Posterior vena cava (tissue), 2 donors: ENCODE measurements around the gene ATP1A2. TPM values are rescaled to one million over a fixed set of nuclear protein-coding genes. Genes with fewer than 3 reads are reported as not detected.
"Not testable (repeated sequence)": the region's sequence is repeated elsewhere in the genome, so short reads cannot be mapped to it uniquely, and the experiment has no call there.

Experiments used
- DNase-seq: peaks from one replicate; pipeline ENCODE4 v3.0.0-alpha.2; 2020; ENCODE audit warnings: low spot score
- intact Hi-C, 2 donors: fragments of 100-400 bp; cut with DNase I; formaldehyde crosslinking; loops; one replicate each; pipeline versions ENCODE4 v1.14.1 to v1.14.2; 2022 to 2023
- total RNA-seq, 2 donors: library from RNA; stranded (reverse); fragmentation: NEBNext Ultra II Directional; extraction: Animal tissue kit (Norgen Biotek cat#: 25700); gene quantifications; one replicate each; pipeline ENCODE4 v1.2.1, GENCODE V29; 2021
- donor health status: DM: yes; HTN: yes; CAD: no.
- donor health status: DM: yes; HTN: yes; CAD: no.

ATP1A2 gene
- total RNA-seq, 2 donors from 2014 or later, result 4.1 to 10.8 TPM

- no peak for DNase-seq
- intact Hi-C loops, result no loop called here
Observed at GRCh38 chr1:160116283-160117147, 956 bp downstream of the ATP1A2 start.

GRCh38 chr1:160117300-160117699, 1.7 kb downstream of the ATP1A2 start:
- no peak for DNase-seq
- intact Hi-C loops, result no loop called here

GRCh38 chr1:160117709-160118183, 2.2 kb downstream of the ATP1A2 start:
- intact Hi-C loops, result no loop called here
- no peak for DNase-seq

GRCh38 chr1:160118928-160119327, 3.4 kb downstream of the ATP1A2 start:
- intact Hi-C loops, result no loop called here
- no peak for DNase-seq

GRCh38 chr1:160120797-160121196, 5.2 kb downstream of the ATP1A2 start:
- DNase-seq, result no peak
- intact Hi-C loops, result no loop called here

GRCh38 chr1:160121388-160121787, 5.8 kb downstream of the ATP1A2 start:
- DNase-seq, result no peak

GRCh38 chr1:160122978-160123495, 7.5 kb downstream of the ATP1A2 start:
- DNase-seq, result no peak
- intact Hi-C loops, result no loop called here

More at GRCh38 chr1:160121388-160121787, 5.8 kb downstream of the ATP1A2 start:
- intact Hi-C loops, result no loop called here

- intact Hi-C loops, result no loop called here
Observed at GRCh38 chr1:160123726-160124125, 8.2 kb downstream of the ATP1A2 start.

GRCh38 chr1:160124705-160125478, 9.3 kb downstream of the ATP1A2 start:
- intact Hi-C loops, result no loop called here
- no peak for DNase-seq

More at GRCh38 chr1:160123726-160124125, 8.2 kb downstream of the ATP1A2 start:
- DNase-seq, result no peak

- intact Hi-C loops, result no loop called here
Observed at GRCh38 chr1:160125746-160126145, 10.2 kb downstream of the ATP1A2 start.

GRCh38 chr1:160126342-160126741, 10.8 kb downstream of the ATP1A2 start:
- DNase-seq, intact Hi-C loops: not testable (repeated sequence)

More at GRCh38 chr1:160125746-160126145, 10.2 kb downstream of the ATP1A2 start:
- DNase-seq, result no peak

GRCh38 chr1:160127381-160127780, 11.8 kb downstream of the ATP1A2 start:
- intact Hi-C loops, result no loop called here

GRCh38 chr1:160127865-160128523, 12.4 kb downstream of the ATP1A2 start:
- intact Hi-C loops, result no loop called here
- DNase-seq, result no peak

More at GRCh38 chr1:160127381-160127780, 11.8 kb downstream of the ATP1A2 start:
- no peak for DNase-seq

GRCh38 chr1:160128636-160129035, 13.1 kb downstream of the ATP1A2 start:
- intact Hi-C loops, result no loop called here
- no peak for DNase-seq

GRCh38 chr1:160129046-160129445, 13.5 kb downstream of the ATP1A2 start:
- no peak for DNase-seq
- intact Hi-C loops, result no loop called here

- no peak for DNase-seq
- intact Hi-C loops, result no loop called here
Observed at GRCh38 chr1:160129558-160129957, 14.0 kb downstream of the ATP1A2 start.

- intact Hi-C loops, result no loop called here
Observed at GRCh38 chr1:160129966-160130365, 14.4 kb downstream of the ATP1A2 start.

GRCh38 chr1:160130486-160130885, 14.9 kb downstream of the ATP1A2 start:
- intact Hi-C loops, result no loop called here
- DNase-seq, result no peak

More at GRCh38 chr1:160129966-160130365, 14.4 kb downstream of the ATP1A2 start:
- DNase-seq, result no peak

- intact Hi-C loops, result no loop called here
- DNase-seq, result no peak
Observed at GRCh38 chr1:160130939-160131338, 15.4 kb downstream of the ATP1A2 start.
